Activated CD8-positive, alpha-beta memory T cell treated with anti-CD3 and anti-CD28 coated beads, Interleukin-2, amount 50 U/mL, for 1 hour (primary cell): ENCODE measurements around the gene GAD1.
A peak's percentile ranks its signal among the peaks of the same experiment; 100 is the strongest.

Experiments
- DNase-seq: peaks from one replicate; pipeline ENCODE4 v3.0.0-alpha.2; 2020; ENCODE audit errors: extremely low read depth

Gene GAD1

DNA sequence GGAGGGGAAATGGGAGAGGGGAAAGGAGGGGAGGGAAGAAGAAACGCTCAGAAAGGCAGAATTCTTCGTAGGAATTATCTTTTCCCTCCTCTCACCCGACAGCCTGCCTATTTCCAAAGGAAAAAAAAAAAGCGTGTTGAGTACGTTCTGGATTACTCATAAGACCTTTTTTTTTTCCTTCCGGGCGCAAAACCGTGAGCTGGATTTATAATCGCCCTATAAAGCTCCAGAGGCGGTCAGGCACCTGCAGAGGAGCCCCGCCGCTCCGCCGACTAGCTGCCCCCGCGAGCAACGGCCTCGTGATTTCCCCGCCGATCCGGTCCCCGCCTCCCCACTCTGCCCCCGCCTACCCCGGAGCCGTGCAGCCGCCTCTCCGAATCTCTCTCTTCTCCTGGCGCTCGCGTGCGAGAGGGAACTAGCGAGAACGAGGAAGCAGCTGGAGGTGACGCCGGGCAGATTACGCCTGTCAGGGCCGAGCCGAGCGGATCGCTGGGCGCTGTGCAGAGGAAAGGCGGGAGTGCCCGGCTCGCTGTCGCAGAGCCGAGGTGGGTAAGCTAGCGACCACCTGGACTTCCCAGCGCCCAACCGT is at the start of gene GAD1:
TSS of gene GAD1 (plus strand) at position 384 of the 589 bp plus-strand sequence. CDS start 1,705 bp downstream, outside the sequence.
- no peak for DNase-seq

DNA sequence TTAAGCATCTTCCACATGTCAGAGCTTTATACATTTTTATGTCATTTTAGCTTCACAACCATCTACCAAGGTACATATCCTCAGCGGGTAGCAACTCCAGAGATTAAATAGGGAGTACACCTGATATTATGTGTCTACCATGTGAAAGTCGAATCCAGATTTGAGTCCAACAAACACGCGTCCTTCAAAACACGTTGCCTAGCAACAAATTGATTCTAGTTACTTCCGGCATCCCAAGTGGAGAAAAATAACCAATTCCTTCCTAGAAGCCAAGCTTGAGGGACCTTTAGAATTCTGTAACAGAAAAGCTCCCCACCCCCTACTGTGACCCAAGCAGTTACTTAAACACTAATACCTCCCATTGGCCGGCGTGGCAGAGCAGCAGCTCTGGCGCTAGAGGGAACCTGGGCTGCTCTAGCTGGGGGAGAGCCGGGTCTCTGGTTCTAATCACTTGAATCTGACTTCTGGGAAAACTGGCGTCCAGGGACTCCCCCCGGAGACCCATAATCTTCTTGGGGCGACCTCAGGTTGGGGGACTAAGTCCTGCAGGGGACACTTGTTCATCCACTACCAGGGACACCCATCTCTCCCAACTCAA is 46.6 kb upstream of the GAD1 start, which contains the start of gene ERICH2:
TSS of gene ERICH2 (plus strand) at position 371 of the 598 bp plus-strand sequence. CDS start 304 bp downstream, outside the sequence.
- no peak for DNase-seq

DNA sequence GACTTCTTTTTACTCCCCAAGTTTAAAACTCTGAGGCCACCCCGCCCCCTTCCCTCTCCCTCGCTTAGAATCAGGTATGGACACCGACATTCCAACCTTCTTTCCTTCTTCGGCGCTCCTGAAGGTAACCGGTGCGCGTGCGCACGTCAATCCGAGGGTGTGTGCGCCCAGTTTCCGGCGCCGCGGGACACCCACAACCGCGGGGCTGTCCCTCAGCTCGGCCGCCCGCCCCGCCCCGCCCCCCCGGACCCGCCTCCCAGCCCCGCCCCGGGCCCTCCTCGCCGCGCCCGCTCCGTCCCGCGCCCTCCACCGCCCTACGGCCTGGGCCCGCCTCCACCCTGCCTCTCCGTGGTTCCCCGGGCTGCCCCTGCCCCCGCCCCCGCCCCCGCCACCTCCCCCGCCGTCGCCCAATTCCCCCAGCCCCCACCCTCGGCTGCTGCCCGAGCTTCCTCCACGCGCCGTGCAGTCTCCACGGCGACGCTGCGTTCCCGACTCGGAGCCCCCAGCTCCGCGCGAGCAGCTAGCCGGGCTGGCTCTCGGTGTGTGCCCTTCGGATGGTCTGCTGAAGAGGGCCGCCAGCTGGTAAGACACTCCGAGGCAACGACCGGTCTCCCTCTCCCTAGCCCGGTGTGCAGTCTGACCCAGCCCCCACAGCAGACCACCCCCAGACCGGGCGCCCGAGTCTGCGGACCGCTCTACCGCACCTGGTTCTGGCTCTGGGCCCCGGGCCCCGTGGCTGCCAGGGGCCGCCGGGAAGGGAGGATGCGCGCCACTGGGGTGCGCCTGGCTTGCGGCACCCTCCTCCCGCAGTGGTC is 45.9 kb upstream of the GAD1 start:
- DNase-seq: peak; percentile 11

DNA sequence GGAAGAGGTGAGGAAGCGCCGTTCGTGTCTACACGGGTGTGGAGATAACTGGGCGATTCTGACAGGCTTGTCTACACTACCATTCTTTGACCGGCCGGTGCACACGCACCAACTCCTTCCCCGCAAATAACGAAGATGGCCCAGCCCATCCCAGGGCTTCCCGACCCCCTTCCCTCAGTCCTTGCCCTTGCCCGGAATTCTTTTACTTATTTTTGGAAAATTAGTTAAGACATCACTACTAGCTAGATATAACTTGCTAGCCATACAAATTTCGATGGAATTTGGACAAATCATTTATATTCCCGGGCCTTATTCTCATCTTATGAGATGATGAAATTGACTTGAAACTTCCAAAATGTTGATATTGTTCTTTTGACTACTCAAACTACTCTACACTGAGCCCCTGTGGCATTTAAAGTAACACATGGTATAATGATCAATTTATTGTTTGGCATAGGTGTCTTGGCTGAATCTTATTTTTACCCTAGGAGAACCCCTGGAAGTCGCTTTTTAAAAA is 45.2 kb upstream of the GAD1 start:
- no peak for DNase-seq

DNA sequence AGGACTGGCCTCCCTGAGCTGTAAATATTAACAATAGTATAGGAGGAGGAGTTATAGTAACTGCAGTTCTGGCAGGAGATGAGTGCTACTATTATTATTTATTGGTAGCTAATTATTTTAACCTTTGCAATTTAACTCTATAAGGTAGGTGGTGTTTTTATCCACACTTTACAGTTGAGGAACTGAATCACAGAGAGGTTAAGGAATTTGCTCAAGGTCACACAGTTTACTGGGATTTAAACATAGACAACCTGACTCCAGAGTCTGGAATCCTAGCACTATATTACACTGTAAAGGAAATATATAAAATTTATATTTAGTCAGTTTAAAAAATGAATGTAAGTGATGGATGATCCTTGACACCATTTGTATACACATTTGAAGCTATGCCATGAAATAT is 44.4 kb upstream of the GAD1 start:
- no peak for DNase-seq

DNA sequence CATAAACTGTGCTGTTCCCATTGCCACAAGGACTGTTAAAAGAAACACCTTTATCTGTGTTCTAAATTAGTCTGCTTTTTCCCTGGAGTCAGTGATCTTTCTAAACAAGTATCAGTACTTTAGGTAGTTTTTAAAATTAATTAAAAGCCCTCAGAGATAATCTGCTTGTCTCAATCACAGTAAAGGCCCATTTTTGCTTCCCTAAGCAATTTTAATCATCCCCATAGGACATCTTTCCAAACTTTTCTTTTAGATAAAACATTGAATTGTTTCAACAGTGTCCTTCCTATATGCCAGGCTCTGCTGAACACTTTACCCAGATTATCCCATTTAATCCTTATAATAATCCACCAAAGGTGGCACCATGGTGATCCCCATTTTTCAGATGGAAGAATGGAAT is 42.6 kb upstream of the GAD1 start:
- no peak for DNase-seq

GRCh38 chr2:170778900-170779299 is 37.8 kb upstream of the GAD1 start:
- no peak for DNase-seq

DNA sequence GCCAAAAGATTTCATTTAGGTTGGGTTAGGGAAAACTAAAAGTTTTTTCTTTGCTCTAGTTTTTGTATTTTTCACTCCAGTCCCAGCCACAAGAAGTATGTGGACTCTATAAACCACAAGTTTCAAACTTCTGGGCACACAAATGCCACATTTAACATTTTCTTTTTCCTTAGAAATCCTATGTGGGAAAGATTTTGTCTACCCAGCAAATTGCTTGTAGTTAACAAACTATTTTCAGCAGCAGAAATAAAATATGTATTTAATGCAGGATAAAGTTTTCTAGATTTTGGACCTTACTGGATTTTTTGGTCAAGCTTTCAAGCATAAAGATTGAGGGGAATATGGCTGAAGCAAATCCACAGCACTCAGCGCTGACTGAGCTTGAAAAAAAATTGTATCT is 37.4 kb upstream of the GAD1 start:
- DNase-seq: no peak

- no peak for DNase-seq
Observed at GRCh38 chr2:170782673-170783072, 34.0 kb upstream of the GAD1 start.

DNA sequence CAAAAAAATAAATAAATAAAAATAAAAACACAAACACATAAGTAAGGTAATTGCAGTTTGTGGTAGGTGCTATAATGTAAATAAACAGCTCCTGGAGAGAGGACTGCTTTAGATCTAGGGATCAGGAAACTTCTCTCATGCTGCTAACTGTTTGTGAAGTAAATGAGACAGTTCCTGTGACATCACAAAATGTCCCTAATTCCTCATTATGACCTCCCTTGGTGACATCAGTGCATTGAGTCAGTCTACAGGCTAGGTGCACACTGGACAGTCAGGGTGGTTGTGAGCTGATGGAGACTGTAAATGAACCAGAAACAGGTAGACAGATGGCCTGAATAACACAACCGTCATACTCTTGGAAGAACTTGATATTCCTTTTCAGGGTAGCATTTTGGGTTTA is 33.1 kb upstream of the GAD1 start:
- no peak for DNase-seq

DNA sequence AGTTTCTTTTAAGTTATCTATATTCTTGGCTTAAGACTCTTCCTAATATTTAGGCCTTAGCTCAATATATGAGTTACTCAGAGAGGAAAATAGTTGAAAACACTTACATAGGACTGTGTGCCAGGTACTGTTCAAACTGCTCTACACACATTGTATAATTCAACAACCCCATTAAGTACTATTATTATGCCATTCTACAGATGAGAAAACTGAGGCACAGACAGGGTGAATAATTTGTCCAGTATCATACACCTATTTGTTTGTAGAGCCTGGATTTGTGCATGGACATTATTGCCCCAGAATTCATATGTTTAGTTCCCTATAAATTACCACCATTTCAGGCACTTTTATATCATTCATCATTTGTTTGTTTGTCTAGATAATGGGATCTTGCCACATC is 17.7 kb upstream of the GAD1 start:
- DNase-seq: no peak

GRCh38 chr2:170806548-170806947 is 10.1 kb upstream of the GAD1 start:
- no peak for DNase-seq

- no peak for DNase-seq
Observed at GRCh38 chr2:170812710-170813600, 3.7 kb upstream of the GAD1 start.

GRCh38 chr2:170813611-170814532 is 2.8 kb upstream of the GAD1 start:
- no peak for DNase-seq

- DNase-seq: no peak
Observed at GRCh38 chr2:170814533-170815230, 2.0 kb upstream of the GAD1 start.

GRCh38 chr2:170815311-170815710 is 1.4 kb upstream of the GAD1 start:
- no peak for DNase-seq

DNA sequence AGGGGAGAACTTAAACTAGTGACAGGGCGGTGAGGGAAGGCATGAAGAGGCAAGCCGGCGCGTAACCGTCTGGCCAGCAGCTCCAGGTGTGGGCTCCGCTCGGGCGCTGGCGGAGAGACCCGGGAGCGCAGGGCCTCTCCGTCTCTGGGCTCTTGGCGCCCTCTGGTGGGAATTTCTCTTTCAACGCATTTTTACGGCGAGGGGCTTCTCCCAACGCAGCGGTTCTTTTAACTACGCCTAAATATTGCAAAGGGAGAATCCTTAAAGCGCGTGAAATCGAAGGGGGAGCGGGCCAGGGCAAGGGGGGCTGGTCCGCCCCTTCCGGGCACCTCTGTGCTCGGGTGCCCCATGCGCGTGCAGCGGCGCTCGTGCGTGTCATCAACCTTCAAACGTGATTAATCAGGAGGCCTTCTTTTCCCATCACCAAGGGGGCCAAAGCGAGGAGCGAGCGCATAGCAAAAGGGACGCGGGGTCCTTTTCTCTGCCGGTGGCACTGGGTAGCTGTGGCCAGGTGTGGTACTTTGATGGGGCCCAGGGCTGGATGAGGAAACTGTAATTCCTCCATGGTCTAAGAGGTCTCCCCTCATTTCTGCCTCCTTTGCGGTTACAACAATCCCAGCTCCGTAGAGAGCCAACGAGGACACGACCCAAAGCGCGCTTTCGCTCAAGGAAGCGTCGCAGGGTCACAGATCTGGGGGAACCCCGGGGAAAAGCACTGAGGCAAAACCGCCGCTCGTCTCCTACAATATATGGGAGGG is 762 bp upstream of the GAD1 start:
- peak; percentile 32 for DNase-seq

GRCh38 chr2:170817093-170818035 is 677 bp downstream of the GAD1 start:
- no peak for DNase-seq
